NOMO-1 (cell line): ENCODE data around the gene PLEKHA8.

Experiments
- DNase-seq, 2 experiments: peaks; one replicate each; lab custom pipeline; 2025; ENCODE audit not compliant: unreplicated experiment in 2 of 2; lab: John Stamatoyannopoulos, UW

Gene PLEKHA8

GRCh38 chr7:30057741-30058140, 29.5 kb downstream of the PLEKHA8 start:
- no peak for DNase-seq

- peak in 1 of 2 experiments; percentile 8 for DNase-seq
These were observed 33.6 kb downstream of the PLEKHA8 start for GRCh38 chr7:30061786-30062185.

GRCh38 chr7:30062587-30062986, 34.4 kb downstream of the PLEKHA8 start:
- DNase-seq = peak in 1 of 2 experiments; percentile 58

- DNase-seq = no peak
These were observed 37.5 kb downstream of the PLEKHA8 start for GRCh38 chr7:30065746-30066145.

GRCh38 chr7:30066687-30067086, 38.5 kb downstream of the PLEKHA8 start:
- DNase-seq = no peak

- no peak for DNase-seq
These were observed 39.9 kb downstream of the PLEKHA8 start for GRCh38 chr7:30068117-30068516.

- DNase-seq = no peak
These were observed 41.1 kb downstream of the PLEKHA8 start for GRCh38 chr7:30069096-30069867.

- no peak for DNase-seq
These were observed 41.8 kb downstream of the PLEKHA8 start for GRCh38 chr7:30070052-30070451.

- DNase-seq = no peak
These were observed 44.5 kb downstream of the PLEKHA8 start for GRCh38 chr7:30072735-30073134.

- peak in 1 of 2 experiments; percentile 20 for DNase-seq
These were observed 46.3 kb downstream of the PLEKHA8 start for GRCh38 chr7:30074422-30075030.

GRCh38 chr7:30076411-30076810, 48.2 kb downstream of the PLEKHA8 start:
- no peak for DNase-seq

GRCh38 chr7:30078280-30078679, 50.1 kb downstream of the PLEKHA8 start:
- no peak for DNase-seq

- DNase-seq = no peak
These were observed 51.7 kb downstream of the PLEKHA8 start for GRCh38 chr7:30079880-30080279.

- DNase-seq = no peak
These were observed 52.6 kb downstream of the PLEKHA8 start for GRCh38 chr7:30080818-30081217.

GRCh38 chr7:30082686-30083085, 54.5 kb downstream of the PLEKHA8 start:
- DNase-seq = no peak

- DNase-seq = no peak
These were observed 55.1 kb downstream of the PLEKHA8 start for GRCh38 chr7:30083334-30083733.

- no peak for DNase-seq
These were observed 56.0 kb downstream of the PLEKHA8 start for GRCh38 chr7:30084212-30084611.

- DNase-seq = no peak
These were observed 58.3 kb downstream of the PLEKHA8 start for GRCh38 chr7:30086529-30086928.

GRCh38 chr7:30087371-30087770, 59.2 kb downstream of the PLEKHA8 start:
- no peak for DNase-seq

GRCh38 chr7:30088362-30088761, 60.1 kb downstream of the PLEKHA8 start:
- DNase-seq = no peak

GRCh38 chr7:30090111-30090510, 61.9 kb downstream of the PLEKHA8 start:
- no peak for DNase-seq

- no peak for DNase-seq
These were observed 63.3 kb downstream of the PLEKHA8 start for GRCh38 chr7:30091491-30091912.
